GM12891 (cell line): ENCODE measurements around the gene STX16.

Experiments used
- DNase-seq: peaks from one replicate; pipeline ENCODE4 v3.0.0; 2011; ENCODE audit warnings: low spot score; ENCODE audit not compliant: insufficient read length
- FAIRE-seq: peaks from 2 replicates; lab custom pipeline; 2011; peaks lifted over from hg19 to GRCh38; lab: Jason Lieb, UNC
- PAX5 ChIP-seq: IDR thresholded peaks from 2 replicates; pipeline ENCODE4 v1.6.1; 2011; ENCODE audit warnings: low read length, moderate library complexity, mild to moderate bottlenecking; ENCODE audit not compliant: insufficient read depth, severe bottlenecking
- POLR2A ChIP-seq: IDR thresholded peaks from 2 replicates; pipeline ENCODE4 v1.6.1; 2011; ENCODE audit warnings: low read depth, low read length, control low read depth
- POLR2AphosphoS5 ChIP-seq: IDR thresholded peaks from 2 replicates; pipeline ENCODE4 v1.6.1; 2011; ENCODE audit warnings: low read depth, low read length, control low read depth
- POU2F2 ChIP-seq: IDR thresholded peaks from 2 replicates; pipeline ENCODE4 v1.6.1; 2011; ENCODE audit warnings: low read depth, mild to moderate bottlenecking, control low read depth, low read length, moderate library complexity
- SPI1 ChIP-seq: IDR thresholded peaks from 2 replicates; pipeline ENCODE4 v1.6.1; 2011; ENCODE audit warnings: low read depth, low read length, control low read depth
- TAF1 ChIP-seq: IDR thresholded peaks from 2 replicates; pipeline ENCODE4 v1.6.1; 2011; ENCODE audit warnings: low read depth, low read length, control low read depth

Gene STX16

GRCh38 chr20:58712806-58713731 is 62.0 kb downstream of the STX16 start:
- no peak for FAIRE-seq
- DNase-seq, result peak; percentile 12
- TF ChIP-seq POLR2A (no peak), POLR2AphosphoS5 (no peak), TAF1 (no peak), POU2F2 (no peak), SPI1 (no peak), PAX5 (no peak)

- FAIRE-seq (no peak), DNase-seq (peak; percentile 7)
- TF ChIP-seq SPI1 (no peak), PAX5 (no peak), POLR2AphosphoS5 (no peak), TAF1 (no peak), POLR2A (no peak), POU2F2 (no peak)
Observed at GRCh38 chr20:58713801-58714339, 62.8 kb downstream of the STX16 start.

GRCh38 chr20:58714340-58714922 is 63.3 kb downstream of the STX16 start:
- TF ChIP-seq POU2F2 (no peak), TAF1 (no peak), POLR2A (no peak), SPI1 (no peak), PAX5 (no peak), POLR2AphosphoS5 (no peak)
- DNase-seq, result peak; percentile 6
- no peak for FAIRE-seq

- no peak for TF ChIP-seq TAF1
- no peak for TF ChIP-seq POU2F2
- TF ChIP-seq PAX5, result no peak
- no peak for TF ChIP-seq SPI1
- TF ChIP-seq POLR2AphosphoS5, result no peak
- no peak for TF ChIP-seq POLR2A
- peak; percentile 9 for DNase-seq
- FAIRE-seq, result no peak
Observed at GRCh38 chr20:58714923-58715351, 63.9 kb downstream of the STX16 start.

- no peak for FAIRE-seq
- TF ChIP-seq POLR2A (no peak), POU2F2 (no peak), SPI1 (no peak), POLR2AphosphoS5 (no peak), PAX5 (no peak), TAF1 (no peak)
- DNase-seq, result no peak
Observed at GRCh38 chr20:58715391-58715800, 64.3 kb downstream of the STX16 start.

GRCh38 chr20:58715801-58716475 is 64.9 kb downstream of the STX16 start:
- FAIRE-seq (no peak), DNase-seq (peak; percentile 5)
- TF ChIP-seq POLR2AphosphoS5 (no peak), TAF1 (no peak), POU2F2 (no peak), SPI1 (no peak), POLR2A (no peak), PAX5 (no peak)

- TF ChIP-seq POU2F2 (no peak), POLR2AphosphoS5 (no peak), SPI1 (no peak), PAX5 (no peak), TAF1 (no peak), POLR2A (no peak)
- DNase-seq (peak; percentile 11), FAIRE-seq (no peak)
Observed at GRCh38 chr20:58716476-58717277, 65.6 kb downstream of the STX16 start.

GRCh38 chr20:58717278-58718091 is 66.4 kb downstream of the STX16 start:
- FAIRE-seq, result no peak
- TF ChIP-seq PAX5 (no peak), POLR2AphosphoS5 (no peak), POU2F2 (no peak), TAF1 (no peak), SPI1 (no peak), POLR2A (no peak)
- DNase-seq, result peak; percentile 12

GRCh38 chr20:58718121-58718563 is 67.1 kb downstream of the STX16 start:
- no peak for DNase-seq

More at GRCh38 chr20:58718121-58718563, 67.1 kb downstream of the STX16 start:
- TF ChIP-seq PAX5 (no peak), POLR2A (no peak), SPI1 (no peak), POU2F2 (no peak), TAF1 (no peak)
- FAIRE-seq, result no peak
